ENCODE data around the gene UBL7. TPM values are rescaled to one million over a fixed set of nuclear protein-coding genes. Genes with fewer than 3 reads are reported as not detected.
A peak's percentile ranks its signal among the peaks of the same experiment; 100 is the strongest.

UBL7 gene
- total RNA-seq, 1 donor from 2014 or later = 62.6 TPM

DNA sequence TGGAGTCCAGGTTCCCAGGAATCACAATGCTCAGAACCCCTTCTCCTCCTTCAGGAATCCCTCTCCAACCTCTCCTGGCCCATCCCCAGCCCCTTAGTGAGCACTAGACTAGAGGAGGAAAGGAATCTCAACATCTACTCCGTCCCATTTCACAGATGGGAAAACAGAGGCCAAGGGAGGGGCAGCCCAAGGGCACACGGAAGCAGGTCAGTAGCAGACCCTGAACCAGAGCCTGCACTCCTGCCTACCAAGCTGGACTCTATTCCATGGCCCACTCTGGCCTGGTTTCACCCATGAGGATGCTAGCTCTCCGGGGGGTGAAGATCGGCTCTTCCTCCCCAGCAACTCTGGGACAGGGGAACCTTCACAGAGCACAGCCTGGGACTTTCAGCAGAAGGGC, 41.5 kb downstream of the UBL7 start:
- peaks cover 54% of the 10 kb centered on the region for H3K4me1 Mint-ChIP-seq (ENCODE audit: low read depth, unreplicated experiment)
- H3K27me3 Mint-ChIP-seq (ENCODE audit: unreplicated experiment) = peaks cover 7% of the 10 kb centered on the region
- TF ChIP-seq, protein P1, sequence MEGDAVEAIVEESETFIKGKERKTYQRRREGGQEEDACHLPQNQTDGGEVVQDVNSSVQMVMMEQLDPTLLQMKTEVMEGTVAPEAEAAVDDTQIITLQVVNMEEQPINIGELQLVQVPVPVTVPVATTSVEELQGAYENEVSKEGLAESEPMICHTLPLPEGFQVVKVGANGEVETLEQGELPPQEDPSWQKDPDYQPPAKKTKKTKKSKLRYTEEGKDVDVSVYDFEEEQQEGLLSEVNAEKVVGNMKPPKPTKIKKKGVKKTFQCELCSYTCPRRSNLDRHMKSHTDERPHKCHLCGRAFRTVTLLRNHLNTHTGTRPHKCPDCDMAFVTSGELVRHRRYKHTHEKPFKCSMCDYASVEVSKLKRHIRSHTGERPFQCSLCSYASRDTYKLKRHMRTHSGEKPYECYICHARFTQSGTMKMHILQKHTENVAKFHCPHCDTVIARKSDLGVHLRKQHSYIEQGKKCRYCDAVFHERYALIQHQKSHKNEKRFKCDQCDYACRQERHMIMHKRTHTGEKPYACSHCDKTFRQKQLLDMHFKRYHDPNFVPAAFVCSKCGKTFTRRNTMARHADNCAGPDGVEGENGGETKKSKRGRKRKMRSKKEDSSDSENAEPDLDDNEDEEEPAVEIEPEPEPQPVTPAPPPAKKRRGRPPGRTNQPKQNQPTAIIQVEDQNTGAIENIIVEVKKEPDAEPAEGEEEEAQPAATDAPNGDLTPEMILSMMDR (IDR thresholded peaks at IDR 0.05; ENCODE audit: partially characterized antibody, unreplicated experiment) = no peak
- no peak for DNase-seq
- H3K36me3 Mint-ChIP-seq (ENCODE audit: unreplicated experiment) = no peaks in the 10 kb centered on the region
- peaks cover 6% of the 10 kb centered on the region for H3K9me3 Mint-ChIP-seq (ENCODE audit: unreplicated experiment)
- H3K27ac Mint-ChIP-seq (ENCODE audit: unreplicated experiment) = no peak overlapping the region
- H3K4me3 Mint-ChIP-seq (ENCODE audit: unreplicated experiment) = no peak overlapping the region

DNA sequence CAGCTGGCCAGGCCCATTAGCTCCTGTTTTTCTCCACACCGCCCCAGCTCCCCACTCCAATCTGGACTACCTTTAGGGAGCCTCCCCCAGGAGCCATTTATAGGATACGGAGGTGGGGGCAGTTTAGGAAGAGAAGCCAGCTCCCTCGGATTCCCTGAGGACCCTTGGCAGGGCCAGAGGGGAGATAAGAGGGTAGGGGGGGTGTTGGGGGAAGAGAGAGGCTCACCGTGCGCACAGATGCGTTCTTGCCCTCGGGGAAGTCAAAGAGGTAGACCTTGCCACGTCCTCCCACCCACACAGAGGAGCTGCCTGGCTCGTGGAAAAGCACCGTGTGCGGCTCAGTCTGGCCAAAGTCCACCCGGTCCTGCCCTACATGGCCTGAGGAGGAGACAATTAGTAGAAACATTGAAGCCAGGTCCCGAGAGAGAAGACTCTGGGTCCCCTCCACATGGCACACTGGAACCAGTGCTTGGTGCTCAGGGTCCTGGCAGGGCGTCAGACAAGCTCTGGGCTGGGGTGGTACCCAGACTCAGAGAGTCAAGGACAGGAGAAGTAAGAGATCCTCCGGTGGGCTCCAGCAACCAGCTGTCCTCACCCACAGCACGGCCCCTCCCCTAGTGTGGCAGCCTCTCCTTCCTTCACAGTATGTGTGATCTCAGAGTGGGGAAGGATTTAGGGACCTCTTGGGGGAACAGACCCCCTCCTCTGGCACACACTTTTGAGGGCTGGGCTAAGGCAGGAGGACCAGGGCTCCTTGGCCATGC, 42.2 kb downstream of the UBL7 start:
- Mint-ChIP-seq H3K27ac (ENCODE audit: unreplicated experiment) (no peak overlapping the region), H3K4me1 (ENCODE audit: low read depth, unreplicated experiment) (peaks cover 49% of the 10 kb centered on the region)

DNA sequence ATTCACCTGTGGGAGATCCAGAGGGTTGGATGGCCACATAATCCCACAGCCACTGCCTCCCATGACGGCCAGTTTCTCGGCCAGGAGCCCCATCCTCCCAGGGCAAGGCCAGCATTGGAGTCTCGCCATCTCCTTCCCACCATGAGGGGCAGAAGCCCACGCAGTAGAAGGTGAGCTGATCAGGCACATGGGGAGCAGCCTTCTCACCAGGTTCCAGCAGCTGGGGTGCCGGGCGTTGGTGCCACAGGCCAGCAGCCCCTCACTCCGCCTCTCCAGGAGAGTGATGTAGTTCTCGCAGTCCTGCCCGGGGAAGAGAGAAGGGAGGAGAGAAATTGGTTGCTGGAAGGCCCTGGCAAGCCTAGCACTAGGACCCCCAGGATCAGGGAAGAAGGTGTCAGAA, 43.3 kb downstream of the UBL7 start:
- no peak for DNase-seq
- Mint-ChIP-seq H3K9me3 (ENCODE audit: unreplicated experiment) (peaks cover 6% of the 10 kb centered on the region), H3K36me3 (ENCODE audit: unreplicated experiment) (no peaks in the 10 kb centered on the region), H3K4me1 (ENCODE audit: low read depth, unreplicated experiment) (peaks cover 44% of the 10 kb centered on the region), H3K4me3 (ENCODE audit: unreplicated experiment) (peak overlapping the region; percentile 34), H3K27ac (ENCODE audit: unreplicated experiment) (peak overlapping the region; percentile 83), H3K27me3 (ENCODE audit: unreplicated experiment) (peaks cover 6% of the 10 kb centered on the region)
- TF ChIP-seq, protein P1 (IDR thresholded peaks at IDR 0.05; ENCODE audit: partially characterized antibody, unreplicated experiment) = no peak

More for the DNA sequence above, 42.2 kb downstream of the UBL7 start:
- H3K4me3 Mint-ChIP-seq (ENCODE audit: unreplicated experiment) = peak overlapping the region; percentile 25
- peaks cover 6% of the 10 kb centered on the region for H3K27me3 Mint-ChIP-seq (ENCODE audit: unreplicated experiment)
- TF ChIP-seq, protein P1 (IDR thresholded peaks at IDR 0.05; ENCODE audit: partially characterized antibody, unreplicated experiment) = no peak
- no peak for DNase-seq
- no peaks in the 10 kb centered on the region for H3K36me3 Mint-ChIP-seq (ENCODE audit: unreplicated experiment)
- peaks cover 6% of the 10 kb centered on the region for H3K9me3 Mint-ChIP-seq (ENCODE audit: unreplicated experiment)

DNA sequence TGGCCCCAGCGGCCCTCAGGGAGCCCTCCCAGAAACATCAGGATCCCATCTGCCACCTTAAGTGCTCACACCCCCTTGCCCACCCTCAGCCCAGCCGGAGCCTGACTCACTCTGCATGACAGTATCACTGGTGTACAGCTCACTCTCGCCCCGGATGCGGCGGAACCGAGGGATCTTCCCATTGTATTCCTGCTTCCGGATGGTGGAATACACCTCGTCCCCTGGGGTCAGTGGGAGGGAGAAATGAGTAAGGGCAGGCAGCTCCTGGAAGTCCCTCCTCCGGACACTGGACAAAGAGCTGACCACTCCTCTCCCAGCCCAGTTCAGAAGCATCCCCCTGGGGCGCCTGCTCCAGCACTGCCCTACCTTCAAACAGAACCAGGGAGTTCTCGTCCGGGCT, 43.7 kb downstream of the UBL7 start:
- DNase-seq = peak; percentile 69
- Mint-ChIP-seq H3K27ac (ENCODE audit: unreplicated experiment) (peak overlapping the region; percentile 83), H3K9me3 (ENCODE audit: unreplicated experiment) (peaks cover 6% of the 10 kb centered on the region), H3K36me3 (ENCODE audit: unreplicated experiment) (no peaks in the 10 kb centered on the region), H3K27me3 (ENCODE audit: unreplicated experiment) (peaks cover 6% of the 10 kb centered on the region), H3K4me3 (ENCODE audit: unreplicated experiment) (peak overlapping the region; percentile 57), H3K4me1 (ENCODE audit: low read depth, unreplicated experiment) (peaks cover 40% of the 10 kb centered on the region)
- TF ChIP-seq, protein P1 (IDR thresholded peaks at IDR 0.05; ENCODE audit: partially characterized antibody, unreplicated experiment) = no peak

All from glutamatergic neuron (in vitro differentiated cells).